22Rv1 (cell line): Measurements from ENCODE around the gene JADE2.
"Not testable (repeated sequence)": the region's sequence is repeated elsewhere in the genome, so short reads cannot be mapped to it uniquely, and the experiment has no call there.

Experiments used
- H3K27ac ChIP-seq: fragments of 450-650 bp; 2 replicates; pipeline ENCODE4 v1.5.1; 2017
- ZFX ChIP-seq: fragments of 450-650 bp; IDR thresholded peaks from 2 replicates; pipeline ENCODE4 v1.6.1; 2017; ENCODE audit warnings: antibody characterized with exemption, borderline replicate concordance
- TF ChIP-seq, protein P1 (sequence below): fragments of 450-650 bp; IDR thresholded peaks from 2 replicates; pipeline ENCODE4 v1.5.1; 2017; ENCODE audit warnings: mild to moderate bottlenecking

JADE2 gene

DNA sequence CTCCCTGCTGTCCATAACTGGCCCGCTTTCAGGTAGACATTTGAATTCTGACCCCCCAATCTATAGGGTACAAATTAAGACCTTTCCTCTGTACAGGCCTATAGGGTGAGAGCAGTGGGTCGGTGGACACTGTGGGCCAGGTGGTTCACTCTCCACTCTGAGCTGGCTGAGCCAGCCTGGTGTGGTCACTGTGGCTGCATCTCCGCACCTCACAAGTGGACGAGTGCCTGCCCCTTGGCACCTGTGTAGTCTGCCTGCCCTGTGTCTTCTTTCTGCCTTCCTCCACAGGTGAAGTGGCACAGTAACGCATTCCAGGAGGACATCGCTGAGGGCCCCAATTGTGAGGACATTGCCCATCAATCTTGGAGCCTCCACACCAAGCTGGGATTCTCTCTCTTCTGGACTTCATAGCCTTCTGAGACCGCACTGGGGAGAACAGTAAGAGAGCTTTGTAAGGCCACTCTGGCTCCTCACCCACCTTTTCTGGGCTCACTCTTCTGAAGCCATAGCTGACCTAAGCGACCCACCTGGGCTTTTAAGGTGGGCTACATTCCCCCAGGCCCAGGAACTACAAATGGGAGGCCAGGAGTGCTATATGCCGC, 33.5 kb upstream of the JADE2 start:
- no peak overlapping the region for H3K27ac ChIP-seq
- TF ChIP-seq, protein P1, sequence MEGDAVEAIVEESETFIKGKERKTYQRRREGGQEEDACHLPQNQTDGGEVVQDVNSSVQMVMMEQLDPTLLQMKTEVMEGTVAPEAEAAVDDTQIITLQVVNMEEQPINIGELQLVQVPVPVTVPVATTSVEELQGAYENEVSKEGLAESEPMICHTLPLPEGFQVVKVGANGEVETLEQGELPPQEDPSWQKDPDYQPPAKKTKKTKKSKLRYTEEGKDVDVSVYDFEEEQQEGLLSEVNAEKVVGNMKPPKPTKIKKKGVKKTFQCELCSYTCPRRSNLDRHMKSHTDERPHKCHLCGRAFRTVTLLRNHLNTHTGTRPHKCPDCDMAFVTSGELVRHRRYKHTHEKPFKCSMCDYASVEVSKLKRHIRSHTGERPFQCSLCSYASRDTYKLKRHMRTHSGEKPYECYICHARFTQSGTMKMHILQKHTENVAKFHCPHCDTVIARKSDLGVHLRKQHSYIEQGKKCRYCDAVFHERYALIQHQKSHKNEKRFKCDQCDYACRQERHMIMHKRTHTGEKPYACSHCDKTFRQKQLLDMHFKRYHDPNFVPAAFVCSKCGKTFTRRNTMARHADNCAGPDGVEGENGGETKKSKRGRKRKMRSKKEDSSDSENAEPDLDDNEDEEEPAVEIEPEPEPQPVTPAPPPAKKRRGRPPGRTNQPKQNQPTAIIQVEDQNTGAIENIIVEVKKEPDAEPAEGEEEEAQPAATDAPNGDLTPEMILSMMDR: no peak
- no peak for TF ChIP-seq ZFX

DNA sequence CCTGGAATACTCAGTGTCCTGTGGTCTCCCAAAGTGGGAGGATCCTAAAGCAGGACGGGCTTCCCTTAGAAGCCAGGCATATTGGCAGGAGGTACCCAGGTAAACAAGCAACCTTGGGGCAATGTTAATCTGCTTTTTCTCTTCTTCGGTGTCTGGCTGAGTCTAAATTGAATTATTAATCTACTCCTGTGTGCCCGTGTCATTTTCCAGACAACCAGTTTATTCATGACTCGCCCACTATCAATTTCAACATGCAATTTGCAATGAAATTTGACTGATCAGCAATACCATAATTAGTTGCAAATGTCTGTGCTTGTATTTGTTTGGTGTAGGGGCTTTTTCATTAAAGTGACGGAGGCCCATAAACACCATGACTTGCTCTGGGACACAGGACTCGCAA, 32.9 kb upstream of the JADE2 start:
- TF ChIP-seq, protein P1: no peak
- TF ChIP-seq ZFX: no peak
- no peak overlapping the region for H3K27ac ChIP-seq

DNA sequence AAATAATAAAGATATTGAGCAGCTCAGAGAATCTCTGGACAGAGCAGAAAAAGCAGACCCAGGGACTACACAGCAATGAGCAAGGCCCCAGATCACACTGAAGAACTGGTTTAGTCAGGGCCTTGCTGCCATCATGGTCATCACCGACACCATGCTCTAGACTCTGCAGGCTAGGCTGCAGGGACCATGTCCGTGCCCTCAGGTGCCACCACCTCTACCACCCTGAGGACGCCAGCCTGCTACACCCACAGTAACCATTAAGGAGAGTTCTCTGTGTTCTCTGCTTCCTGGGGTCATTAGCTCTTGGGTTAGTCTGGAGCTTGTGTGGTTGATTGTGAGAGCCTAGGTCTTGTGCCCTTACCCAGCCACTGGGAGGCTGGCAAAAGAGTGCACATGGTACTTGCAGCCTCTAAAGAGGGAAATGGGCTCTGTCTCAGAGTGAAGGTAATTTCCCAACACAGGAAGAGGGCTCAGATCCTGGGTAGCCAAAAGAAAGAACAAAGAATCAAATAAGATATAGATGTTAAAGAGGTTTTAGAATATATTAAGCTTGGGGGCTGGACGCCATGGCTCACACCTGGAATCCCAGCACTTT, 31.9 kb upstream of the JADE2 start:
- H3K27ac ChIP-seq: no peak overlapping the region
- TF ChIP-seq, protein P1: no peak
- no peak for TF ChIP-seq ZFX

DNA sequence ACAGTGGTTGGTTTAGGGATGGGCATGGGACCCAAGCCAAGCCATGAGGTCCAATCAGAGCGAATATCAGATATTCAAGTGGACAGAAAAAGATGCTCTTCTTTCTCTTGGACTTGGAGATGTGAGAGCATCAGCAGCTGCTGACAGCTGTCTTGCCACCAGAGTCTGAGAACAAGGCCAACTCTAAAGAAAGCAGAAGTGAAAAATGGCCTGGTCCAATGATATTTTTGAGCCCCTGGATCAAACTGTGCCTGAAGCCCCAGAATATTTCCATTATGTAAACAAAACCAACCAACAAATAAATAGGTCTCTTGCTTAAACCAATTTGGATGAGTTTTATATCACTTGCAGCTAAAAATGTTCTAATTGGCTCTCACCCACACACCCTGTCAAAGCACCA, 30.7 kb upstream of the JADE2 start:
- no peak overlapping the region for H3K27ac ChIP-seq
- TF ChIP-seq ZFX: no peak
- TF ChIP-seq, protein P1: no peak

DNA sequence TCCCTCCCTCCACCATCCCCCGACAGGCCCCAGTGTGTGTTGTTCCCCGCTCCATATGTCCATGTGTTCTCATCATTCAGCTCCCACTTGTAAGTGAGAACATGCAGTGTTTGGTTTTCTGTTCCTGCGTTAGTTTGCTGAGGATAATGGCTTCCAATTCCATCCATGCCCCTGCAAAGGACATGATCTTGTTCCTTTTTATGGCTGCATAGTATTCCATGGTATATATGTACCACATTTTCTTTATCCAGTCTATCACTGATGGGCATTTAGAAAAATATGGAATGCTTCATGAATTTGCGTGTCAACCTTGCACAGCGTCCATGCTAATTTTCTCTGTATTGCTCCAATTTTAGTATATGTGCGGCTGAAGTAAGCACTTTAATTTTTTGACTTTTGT, 25.6 kb upstream of the JADE2 start:
- H3K27ac ChIP-seq: not testable (repeated sequence)

DNA sequence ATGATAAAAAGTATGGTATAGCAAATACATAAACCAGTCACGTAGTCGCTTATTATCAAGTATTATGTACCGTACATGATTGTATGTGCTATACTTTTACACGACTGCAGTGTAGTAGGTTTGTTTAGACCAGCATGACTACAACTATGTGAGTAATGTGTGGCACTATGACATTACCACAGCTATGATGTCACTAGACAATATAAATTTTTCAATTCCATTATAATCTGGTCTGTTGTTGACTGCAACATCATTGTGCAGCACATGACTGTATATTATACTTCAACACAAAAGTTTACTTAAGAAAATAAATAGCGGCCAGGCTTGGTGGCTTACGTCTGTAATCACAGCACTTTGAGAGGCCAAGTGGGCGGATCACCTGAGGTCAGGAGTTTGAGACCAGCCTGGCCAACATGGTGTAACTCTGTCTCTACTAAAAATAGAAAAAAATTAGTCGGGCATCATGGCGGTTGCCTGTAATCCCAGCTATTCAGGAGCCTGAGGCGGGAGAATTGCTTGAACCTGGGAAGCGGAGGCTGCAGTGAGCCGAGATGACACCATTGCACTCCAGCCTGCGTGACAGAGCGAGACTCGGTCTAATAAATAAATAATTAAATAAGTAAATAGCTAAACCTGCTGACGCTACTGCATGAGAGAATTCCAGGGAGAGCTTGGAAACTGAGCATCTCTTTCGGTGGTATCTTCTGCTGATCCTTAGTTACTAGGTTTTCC, 24.6 kb upstream of the JADE2 start:
- no peak overlapping the region for H3K27ac ChIP-seq
- TF ChIP-seq, protein P1: no peak
- TF ChIP-seq ZFX: no peak

DNA sequence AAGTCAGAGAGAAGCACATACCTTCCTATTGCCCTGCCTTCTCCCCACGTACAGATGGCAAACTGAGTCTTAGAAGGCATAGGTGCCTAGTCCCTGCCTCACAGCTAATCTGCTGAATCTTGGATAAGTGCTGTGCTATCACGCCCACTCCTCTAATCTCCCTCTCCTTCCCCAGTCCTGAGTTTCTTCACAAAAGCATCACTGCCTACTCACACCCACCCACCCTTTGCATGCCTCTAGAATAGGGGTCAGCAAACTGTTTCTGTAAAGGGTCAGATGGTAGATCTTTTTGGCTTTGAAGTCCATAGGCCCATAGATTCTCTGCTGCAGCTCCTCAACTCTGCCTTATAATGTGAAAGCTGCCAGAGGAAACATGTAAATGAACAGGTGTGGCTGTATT, 23.2 kb upstream of the JADE2 start:
- no peak for TF ChIP-seq ZFX
- TF ChIP-seq, protein P1: no peak
- no peak overlapping the region for H3K27ac ChIP-seq
